Sciatic nerve (tissue), 2 donors: ENCODE measurements around the gene DNTT. TPM values are rescaled to one million over a fixed set of nuclear protein-coding genes. Genes with fewer than 3 reads are reported as not detected.

Experiments used
- ATAC-seq: fragments of 200-7000 bp; cut with Tn5 transposase; one replicate; pipeline ENCODE4 v1.9.1; 2020; ENCODE audit warnings: mild to moderate bottlenecking, moderate library complexity
- DNase-seq: peaks from one replicate; pipeline ENCODE4 v3.0.0-alpha.2; 2020; ENCODE audit warnings: low spot score
- intact Hi-C: fragments of 100-400 bp; cut with DNase I; formaldehyde crosslinking; loops from one replicate; pipeline ENCODE4 v1.14.2; 2022
- total RNA-seq: library from RNA; stranded (reverse); fragmentation: NEBNext Ultra II Directional; extraction: Animal tissue kit (Norgen Biotek cat#: 25700); gene quantifications from one replicate; pipeline ENCODE4 v1.2.1, GENCODE V29; 2021
- donor health status: DM: no; HTN: no; CAD: no.
- donor health status: DM: no; HTN: no; CAD: no.

DNTT gene
- total RNA-seq = not detected

DNA sequence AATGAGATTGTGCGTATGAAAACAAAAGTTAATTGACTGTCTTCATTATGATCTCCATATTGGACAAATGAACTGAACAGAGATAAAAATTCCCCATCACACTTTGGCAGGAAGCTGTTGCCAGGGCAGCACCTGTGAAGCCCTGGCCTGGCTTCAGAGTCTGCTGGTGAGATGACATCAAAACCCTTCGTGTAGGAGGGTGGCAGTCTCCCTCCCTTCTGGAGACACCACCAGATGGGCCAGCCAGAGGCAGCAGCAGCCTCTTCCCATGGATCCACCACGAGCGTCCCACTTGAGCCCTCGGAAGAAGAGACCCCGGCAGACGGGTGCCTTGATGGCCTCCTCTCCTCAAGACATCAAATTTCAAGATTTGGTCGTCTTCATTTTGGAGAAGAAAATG, at the start of gene DNTT:
Gene DNTT (plus strand): TSS at position 205 of the 400 bp plus-strand sequence. CDS start 64 bp downstream, at position 269.
- ATAC-seq = no peak
- DNase-seq = no peak
- intact Hi-C loops = no loop called here

DNA sequence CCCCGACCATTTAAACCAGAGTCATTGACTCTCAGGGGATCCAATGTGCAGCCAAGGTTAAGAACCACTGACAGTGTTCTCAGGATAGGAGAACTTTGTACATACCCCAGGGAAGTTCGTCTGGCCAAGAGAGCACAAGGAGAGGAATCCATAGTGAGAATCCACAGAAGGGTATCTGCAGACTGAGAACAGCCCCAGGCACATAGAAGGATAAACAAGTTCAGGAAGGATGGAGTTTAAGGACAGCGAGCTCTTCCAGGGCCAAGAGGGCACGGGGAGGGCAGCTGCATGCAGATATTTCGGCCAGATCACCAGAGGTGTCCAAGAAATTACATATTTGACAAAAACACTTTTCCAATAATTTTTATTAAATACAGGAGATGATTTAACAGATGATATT, 49.3 kb upstream of the DNTT start:
- ATAC-seq (no peak), DNase-seq (no peak)
- intact Hi-C loops = no loop called here

DNA sequence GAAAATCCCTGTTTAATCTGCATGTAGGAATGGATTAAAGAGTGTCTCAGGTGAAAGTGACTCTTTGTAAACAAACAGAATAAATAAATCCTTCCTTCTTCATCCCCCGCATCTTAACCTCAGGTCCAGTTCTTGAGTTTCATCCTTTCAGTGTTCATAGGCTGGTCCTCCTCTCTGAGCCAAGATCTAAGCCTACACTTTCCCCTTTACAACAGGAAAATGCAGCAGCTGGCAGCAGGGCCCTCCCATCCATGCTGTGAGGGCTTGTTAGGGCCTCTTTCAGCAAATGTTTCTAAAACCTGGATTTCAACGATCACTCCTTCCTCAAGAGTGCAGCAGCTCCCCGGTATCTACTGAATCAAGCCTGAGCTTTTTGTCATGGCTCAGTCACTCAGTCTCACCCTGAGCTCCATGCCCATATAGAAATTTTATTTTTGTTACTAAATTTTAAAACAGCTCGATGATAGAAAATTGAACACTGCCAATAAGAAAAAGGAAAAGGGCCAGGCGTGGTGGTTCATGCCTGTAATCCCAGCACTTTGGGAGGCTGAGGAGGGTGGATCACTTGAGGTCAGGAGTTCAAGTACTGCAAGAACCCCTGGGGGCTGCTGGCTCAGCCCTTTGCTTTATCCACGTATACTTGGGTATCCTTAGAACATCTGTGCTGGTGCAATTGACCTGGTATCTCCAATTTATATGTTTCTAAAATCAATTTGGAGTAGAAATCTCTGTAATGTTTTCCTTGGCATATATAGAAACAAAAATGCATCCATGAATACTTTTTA, 48.5 kb upstream of the DNTT start:
- DNase-seq = no peak
- intact Hi-C loops = no loop called here

DNA sequence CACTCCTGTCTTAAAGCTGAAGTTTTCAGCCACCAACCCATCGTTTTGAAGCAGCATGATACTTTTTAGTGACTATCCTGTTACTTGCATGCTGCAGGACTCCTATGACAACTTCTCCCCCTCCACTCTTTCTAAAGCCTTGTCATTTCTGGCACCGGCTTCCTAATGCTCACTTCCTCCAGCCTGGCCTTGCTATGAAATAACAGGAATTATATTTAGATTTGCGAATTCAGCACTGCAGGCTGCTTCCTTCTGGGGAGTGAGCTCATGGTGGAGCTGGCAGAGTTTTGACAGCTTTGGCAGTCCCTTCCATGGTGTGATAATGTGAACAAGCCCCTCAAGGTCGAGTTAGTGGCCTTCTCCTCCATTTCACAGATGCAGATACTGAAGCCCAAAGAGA, 46.3 kb upstream of the DNTT start:
- intact Hi-C loops = no loop called here
- ATAC-seq (peak; percentile 82), DNase-seq (no peak)

More for the DNA sequence above, 48.5 kb upstream of the DNTT start:
- ATAC-seq = no peak

DNA sequence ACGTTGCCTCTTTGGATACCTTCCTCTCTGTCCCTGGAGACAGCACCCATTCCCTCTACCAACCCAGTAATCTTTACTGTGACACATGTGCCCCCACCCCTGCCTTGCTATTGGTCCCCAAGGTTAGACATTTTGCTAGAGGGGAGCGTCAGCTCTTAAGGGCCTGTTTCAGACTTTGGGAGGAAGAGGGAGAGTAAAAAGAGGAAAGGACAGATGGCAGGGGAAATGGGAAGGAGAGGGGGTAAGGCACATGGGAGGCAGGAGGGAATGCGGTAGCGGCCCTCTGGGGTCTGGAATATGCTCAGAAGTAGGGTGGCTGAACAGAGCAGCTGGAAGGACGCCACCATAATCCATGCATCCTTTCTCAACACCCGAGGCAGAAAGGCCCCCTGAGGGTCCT, 45.1 kb upstream of the DNTT start:
- ATAC-seq (peak; percentile 29), DNase-seq (no peak)
- intact Hi-C loops = no loop called here

DNA sequence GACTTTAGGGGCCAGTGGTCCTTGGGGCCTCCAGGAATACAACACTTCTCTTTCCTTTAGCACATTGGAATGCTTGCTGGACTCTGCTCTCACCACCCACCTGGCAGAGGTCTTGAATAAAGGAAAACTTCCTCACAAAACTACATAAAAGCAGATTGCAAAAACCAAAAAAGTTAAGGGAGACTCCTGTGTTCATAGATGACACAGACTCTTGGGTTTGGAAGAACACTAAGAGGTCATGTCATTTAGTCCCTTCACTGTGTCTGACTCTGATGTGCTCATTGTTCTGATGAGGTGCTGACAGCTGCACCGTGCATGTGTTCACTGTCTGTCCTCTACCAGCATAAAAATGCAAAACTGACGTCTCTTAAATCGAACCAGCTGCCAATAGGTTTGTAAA, 44.2 kb upstream of the DNTT start:
- intact Hi-C loops = no loop called here
- no peak for ATAC-seq

DNA sequence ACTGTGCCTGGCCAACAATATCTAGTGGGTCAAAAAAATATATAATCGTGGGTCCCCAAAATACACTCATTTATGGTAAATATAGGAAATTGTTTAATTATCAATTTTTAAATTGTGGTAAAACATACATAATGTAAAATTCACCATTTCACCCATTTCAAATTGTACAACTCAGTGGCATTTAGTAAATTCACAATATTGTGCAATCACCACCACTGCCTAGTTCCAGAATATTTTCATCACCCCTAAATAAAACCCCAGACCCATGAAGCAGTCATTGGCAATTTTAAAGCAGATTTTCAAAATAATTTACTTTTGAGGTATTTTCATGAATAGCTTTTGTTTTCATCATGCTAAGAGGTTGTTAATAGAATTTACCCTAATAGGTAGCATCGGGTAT, 43.1 kb upstream of the DNTT start:
- intact Hi-C loops = no loop called here
- no peak for ATAC-seq
- no peak for DNase-seq

More for the DNA sequence above, 44.2 kb upstream of the DNTT start:
- no peak for DNase-seq

DNA sequence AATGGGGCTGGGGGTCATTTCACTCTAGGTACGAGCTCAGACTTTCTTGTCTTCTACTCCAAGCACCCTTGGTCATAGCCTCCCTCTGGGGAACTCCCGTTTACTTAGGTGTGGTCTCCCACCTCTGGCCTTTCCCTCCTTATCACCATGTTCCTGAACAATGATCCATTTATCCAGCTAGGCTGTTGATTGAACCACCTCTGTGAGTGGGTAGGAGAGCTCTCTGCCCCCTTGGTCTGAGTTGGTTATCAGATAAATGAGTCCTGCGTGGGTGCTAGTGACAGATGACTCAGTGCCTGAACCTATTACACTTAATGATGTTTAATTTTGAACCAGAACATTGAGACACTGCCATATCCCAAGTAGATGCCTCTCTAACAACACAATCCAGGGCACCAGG, 42.3 kb upstream of the DNTT start:
- ATAC-seq (no peak), DNase-seq (no peak)
- intact Hi-C loops = no loop called here

DNA sequence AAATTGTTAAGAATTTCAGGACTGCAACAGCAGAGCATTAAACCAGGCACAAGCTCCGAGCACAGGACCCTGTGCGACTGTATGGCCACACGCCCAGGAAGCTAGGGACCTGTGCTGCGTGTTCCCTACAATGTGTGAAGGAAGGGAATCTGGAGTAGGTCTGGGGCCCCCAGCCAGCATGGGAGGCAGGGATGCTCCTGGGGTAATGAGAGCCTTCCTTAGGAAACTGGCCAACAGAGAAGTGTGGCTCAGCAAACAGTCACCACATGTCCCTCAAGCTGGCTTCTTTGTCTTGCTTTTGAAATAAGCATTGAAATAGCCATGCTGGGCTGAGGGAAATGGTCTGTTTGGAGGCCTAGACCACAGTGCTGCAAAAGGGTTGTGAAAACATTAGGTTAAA, 41.1 kb upstream of the DNTT start:
- ATAC-seq (no peak), DNase-seq (no peak)
- intact Hi-C loops = no loop called here

DNA sequence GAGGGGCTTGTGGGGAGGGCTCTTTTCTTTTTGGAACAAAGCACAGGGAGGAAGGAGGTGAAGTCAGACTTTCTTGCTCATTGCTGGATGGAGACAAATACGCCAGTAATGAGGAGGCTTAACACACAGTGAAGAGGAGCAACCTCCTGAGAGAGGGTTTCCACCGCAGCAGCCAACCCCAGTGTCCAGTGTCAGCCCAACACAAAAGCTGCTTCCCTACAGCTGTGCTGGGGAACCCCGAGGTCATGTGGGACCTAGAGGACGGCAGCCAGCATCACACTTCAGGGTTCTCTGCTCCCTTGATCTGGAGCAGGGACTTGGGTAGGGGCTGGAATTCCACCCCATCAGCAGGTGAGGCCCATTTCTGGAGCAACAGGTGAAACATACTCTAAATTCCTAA, 40.6 kb upstream of the DNTT start:
- intact Hi-C loops = no loop called here
- ATAC-seq (peak; percentile 41), DNase-seq (no peak)

DNA sequence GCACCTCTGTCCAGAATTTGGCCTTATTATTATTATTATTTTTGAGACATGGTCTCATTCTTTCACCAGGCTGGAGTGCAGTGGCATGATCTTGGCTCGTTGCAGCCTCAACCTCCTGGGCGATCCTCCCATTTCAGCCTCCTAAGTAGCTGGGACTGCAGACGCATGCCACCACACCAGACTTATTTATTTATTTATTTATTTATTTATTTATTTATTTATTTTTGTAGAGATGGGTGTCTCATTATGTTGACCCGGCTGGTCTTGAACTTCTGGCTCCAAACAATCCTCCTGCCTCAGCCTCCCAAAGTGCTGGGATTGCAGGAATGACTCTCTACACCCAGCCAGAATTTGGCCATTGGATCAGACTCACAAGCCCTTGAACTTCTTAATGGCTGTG, 39.3 kb upstream of the DNTT start:
- intact Hi-C loops = no loop called here
- no peak for ATAC-seq

DNA sequence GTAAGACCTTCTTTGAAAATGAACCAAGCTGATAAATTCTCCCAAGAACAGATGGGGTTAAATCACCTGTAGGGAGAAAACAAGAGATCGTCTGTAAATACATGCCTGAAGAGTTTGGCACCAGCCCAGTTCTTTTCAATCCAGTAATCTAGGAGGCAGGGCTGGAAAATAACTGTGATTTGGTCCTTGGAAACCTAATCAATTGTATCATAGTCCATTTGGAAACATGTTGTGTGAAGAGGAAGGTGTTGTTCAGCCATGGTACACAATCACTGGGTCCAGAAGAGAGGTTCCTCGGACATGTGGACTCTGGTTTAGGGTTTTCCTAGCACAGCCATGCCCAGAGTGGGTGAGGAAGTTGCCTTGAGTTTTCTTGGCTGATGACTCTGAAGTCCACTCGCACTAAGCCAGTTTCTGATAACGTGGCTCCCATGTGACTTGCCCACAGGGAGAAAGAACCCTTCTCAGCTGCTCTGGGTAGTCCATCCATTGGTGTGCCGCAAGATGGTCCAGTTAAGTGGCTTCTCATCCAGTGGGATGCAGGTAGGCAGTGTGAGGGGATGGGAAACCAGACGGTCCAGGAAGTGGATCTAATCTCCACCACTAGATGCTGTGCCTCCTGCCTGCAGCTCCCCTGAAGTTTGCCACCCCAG, 38.0 kb upstream of the DNTT start:
- ATAC-seq (no peak), DNase-seq (no peak)
- intact Hi-C loops = no loop called here

More for the DNA sequence above, 39.3 kb upstream of the DNTT start:
- DNase-seq = no peak

DNA sequence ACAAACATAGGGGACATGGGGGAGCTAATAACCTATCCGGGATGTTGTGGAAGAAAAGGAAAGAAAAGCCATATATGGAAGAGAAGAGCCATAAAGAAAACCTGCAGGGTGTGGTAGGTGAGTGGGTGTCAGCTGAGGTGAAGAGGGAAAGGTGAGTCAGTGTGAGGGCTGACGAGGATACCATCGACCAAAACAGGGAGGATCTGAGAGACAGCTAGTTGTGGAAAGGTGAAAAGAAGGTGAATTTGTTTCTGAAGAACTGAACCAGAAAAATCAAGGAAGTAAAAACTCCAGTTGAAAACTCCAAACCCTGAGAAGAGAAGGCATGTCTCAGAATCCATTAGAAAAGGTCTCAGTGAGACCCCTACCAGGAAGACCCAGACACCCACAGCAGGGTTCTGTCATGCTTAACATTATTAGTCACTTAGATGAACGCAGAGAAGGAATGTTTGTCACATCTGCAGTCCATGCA, 37.0 kb upstream of the DNTT start:
- ATAC-seq (no peak), DNase-seq (no peak)
- intact Hi-C loops = no loop called here

DNA sequence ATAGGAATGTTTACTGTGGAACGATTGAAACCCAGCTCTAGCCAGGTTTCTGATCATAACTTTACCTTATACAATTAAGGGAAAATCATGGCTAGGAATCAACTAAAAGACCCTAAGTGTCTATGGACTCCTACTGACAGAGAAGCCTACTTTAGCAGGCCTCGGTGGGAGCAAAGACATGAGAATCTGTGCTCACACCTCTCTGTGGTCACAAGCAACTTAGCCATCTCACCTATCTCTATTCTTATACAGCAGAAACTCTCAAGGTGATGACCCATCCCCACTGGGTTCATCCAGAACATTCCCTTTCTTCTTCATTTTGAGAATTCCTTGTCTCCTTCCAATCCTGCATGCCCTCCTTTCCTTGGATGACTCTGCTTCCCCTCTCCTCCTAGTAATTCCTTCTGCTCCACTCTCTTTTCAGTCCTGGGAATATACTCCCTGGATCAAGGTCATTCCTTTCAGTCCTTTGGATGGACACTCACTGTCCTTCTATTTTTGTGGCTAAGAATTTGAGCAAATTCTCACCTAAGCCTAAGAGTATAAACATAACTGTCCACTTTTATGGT, 35.8 kb upstream of the DNTT start:
- no peak for ATAC-seq
- intact Hi-C loops = no loop called here
- DNase-seq = no peak

DNA sequence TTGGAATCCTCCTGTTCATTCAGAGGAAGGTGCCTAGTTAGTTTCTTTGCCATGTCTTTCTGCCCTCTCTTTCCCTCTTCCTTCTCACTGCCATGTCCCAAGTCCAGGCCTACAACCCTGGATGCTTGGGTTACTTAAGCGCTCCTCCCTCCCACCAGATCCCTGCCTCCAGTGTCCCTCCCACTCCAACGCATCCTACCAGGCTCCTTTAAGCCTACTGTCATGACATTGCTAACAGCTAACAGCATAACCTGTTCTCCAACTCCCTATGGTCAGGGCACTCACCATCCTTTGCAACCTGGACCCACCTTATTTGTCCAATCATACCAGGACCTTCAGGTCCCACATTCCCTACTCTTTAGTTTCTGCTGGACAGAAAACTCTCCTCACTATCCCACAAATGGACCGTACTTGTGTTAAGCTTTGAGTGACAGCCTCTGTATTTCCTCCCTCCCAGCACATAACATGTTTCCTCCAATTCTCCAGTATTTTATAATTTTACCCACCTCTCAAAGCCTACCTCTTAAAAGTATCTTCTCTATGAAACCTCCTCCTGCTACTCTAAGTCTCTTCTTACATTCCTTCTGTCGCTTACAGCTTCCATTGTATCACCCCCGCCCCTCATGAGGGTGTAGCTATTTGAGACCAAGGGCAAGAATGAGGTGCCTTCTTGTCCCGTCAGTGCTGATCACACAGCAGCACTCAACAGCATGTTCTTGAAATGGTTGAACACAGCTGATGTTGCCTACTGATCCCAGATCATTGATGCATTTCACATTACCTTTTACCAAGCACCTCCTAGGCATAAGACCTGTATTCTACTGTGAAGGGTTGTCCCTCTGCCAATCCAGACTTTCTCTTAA, 34.6 kb upstream of the DNTT start:
- intact Hi-C loops = no loop called here
- DNase-seq = no peak
- ATAC-seq = no peak

DNA sequence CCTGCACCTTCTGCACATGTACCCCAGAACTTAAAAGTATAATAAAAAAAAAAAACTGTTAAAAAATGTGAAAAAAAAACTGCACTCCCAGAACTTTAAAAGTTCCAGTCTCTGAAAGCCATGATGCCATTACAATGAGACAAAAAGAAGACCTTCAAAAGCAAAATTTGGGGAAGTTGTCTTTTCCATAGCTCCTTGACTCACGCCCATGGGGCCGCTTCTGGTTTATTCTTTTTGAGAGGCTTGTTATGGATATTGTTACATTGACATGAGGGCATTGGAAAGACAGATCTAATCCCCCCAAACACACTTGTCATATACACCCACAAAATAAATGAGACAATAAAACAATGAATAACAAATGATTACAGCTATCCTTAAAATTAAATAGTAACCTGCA, 33.7 kb upstream of the DNTT start:
- intact Hi-C loops = no loop called here
- DNase-seq (no peak), ATAC-seq (no peak)

DNA sequence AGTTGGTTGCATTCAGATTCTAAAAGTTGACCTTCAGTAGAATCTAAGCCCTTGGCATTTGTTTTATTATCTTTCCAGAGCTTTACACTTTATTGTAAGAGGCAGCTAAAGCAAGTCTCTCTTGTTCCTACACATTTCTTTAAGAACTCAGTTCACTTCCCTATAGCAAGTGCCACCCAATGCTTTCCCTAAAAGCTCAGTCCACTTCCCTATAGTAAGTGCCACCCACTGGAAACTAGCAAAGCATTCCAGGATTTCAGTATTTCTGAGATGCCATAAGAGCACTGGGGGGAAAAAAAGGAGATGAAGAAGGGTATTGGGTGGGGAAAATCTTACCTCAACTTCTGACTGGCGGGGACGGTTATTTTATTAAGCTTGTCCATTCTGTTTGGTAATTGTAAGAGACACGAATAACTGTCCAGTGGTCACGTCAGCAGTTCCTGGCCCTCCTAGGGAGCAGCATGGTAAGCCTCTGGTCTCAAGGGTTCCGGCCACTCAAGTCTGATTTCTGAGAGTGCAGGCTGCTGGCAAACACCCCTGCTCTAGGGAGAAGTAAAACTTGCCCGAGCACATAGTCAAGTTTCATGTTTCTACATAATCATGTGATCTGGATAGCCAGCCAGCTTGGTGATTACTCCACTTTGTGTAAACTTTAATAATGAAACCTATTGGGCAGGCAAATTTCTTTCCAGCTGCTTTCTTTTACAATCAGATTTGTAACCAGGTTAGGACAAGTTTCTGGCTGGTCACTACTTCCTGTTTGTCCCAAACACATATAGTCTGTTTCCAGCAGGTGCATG, 33.0 kb upstream of the DNTT start, which contains the start of gene BLNK:
Gene BLNK (minus strand): TSS at position 554 of the 800 bp plus-strand sequence. CDS start 171 bp downstream, at position 383.
- DNase-seq = peak; percentile 63
- ATAC-seq = peak; percentile 94
- intact Hi-C loops = no loop called here
